ENCODE data around the gene TMEM72.

GRCh38 chr10:44898665-44899064 lies 12.5 kb upstream of the TMEM72 start:
- TF ChIP-seq CTCF (IDR thresholded peaks at IDR 0.05) (no peak), POLR2A (IDR thresholded peaks at IDR 0.05) (no peak), POLR2AphosphoS5 (IDR thresholded peaks at IDR 0.05; ENCODE audit: insufficient read depth in 1 of 2, low read depth in 1 of 2) (no peak)

Measured in vagina (tissue), 2 donors.